ENCODE results near the gene REEP6.
"Not testable (repeated sequence)": the region's sequence is repeated elsewhere in the genome, so short reads cannot be mapped to it uniquely, and the experiment has no call there.

The REEP6 gene

GRCh38 chr19:1473085-1473851 lies 17.7 kb upstream of the REEP6 start:
- no peak for DNase-seq

DNA sequence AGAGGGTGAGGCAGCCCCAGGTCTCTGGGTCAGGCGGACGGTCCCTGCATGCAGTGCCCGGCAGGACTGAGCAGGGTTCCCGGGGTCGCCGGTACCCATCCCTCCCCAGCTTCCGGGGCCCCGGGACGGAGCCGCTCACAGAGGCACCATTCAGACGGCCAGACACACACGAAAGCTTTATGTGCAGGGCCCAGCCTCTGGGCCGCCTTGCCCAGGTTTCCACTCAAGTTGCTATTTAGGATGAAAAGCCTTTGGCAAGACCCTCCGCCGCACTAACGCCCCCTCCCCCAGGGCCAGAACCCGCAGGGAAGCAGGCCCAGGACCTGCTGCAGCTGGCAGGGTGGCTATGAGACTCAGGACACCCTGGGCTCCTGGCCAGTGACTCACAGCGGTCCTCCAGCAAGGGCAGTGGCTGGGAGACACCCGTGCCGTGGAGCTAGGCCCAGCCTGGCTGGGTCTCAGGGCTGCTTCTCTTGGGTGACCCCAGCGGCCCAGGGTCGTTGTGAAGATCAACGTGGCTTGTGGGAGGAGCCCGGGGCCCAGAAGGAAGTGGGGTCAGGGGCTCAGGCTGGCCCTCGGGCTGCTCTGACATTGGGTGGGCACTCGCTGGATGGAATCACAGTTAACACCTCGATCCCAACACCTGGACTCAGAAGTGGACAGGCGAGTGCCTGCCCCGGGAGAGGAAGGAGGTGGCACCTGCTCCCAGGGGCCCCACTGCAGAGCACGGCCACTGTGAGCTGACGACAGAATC lies 16.8 kb upstream of the REEP6 start:
- no peak for DNase-seq

- DNase-seq, result no peak
These were observed 16.1 kb upstream of the REEP6 start for GRCh38 chr19:1474765-1475351.

- no peak for DNase-seq
These were observed 15.1 kb upstream of the REEP6 start for GRCh38 chr19:1475751-1476437.

DNA sequence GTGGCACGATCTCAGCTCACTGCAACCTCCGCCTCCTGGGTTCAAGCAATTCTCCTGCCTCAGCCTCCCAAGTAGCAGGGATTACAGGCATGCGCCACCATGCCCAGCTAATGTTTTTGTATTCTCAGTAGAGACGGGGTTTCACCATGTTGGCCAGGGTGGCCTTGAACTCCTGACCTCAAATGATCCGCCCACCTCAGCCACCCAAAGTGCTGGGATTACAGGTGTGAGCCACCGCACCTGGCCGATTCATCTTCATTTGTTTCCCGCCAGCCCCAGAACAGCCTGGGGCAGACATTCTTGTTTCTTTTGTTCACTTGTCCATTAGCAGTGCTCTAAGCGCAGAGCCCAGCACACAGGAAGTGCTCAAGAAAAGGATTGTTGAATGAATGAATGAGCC lies 13.9 kb upstream of the REEP6 start:
- not testable (repeated sequence) for DNase-seq

DNA sequence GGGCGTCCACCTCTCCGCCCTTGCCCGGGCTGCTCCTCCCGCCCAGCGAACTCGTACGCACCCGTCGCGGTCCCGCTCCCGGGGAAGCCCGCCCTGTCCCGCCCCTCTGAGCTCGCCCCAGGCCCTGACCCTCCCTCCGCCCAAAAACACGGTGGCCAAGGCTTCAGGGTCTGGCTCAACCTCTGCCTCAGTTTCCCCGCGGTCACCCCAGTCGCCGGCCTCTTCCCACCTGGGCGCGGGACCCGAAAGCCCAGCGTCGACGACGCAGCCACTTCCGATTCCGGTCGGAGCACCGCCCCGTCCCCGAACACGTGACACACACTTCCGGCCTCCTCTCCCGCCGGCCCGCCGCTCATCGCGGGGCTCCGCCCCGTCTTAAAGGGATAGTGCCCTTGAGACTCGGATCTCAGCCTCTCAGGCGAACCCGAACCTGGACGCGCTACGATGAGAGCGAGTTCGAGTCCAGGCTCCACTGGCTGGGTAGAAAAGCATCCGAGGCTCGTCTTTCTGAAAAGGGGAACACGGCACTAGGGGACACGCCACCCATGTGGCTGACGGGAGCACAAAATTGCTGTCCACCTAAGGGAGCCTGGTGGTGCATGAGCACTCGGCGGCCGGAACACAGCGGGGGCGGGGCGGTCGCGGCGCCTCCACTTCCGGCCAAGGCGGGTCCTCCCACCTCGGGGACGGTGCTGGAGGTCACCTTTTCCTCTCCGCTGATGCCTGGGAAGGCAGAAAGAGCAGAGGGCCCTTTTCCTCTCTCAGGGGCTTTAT lies 11.9 kb upstream of the REEP6 start, which contains the start of gene C19orf25:
TSS of gene C19orf25 (minus strand) at position 282 of the 774 bp plus-strand sequence. CDS start 312 bp downstream, outside the sequence.
- peak; percentile 97 for DNase-seq

DNA sequence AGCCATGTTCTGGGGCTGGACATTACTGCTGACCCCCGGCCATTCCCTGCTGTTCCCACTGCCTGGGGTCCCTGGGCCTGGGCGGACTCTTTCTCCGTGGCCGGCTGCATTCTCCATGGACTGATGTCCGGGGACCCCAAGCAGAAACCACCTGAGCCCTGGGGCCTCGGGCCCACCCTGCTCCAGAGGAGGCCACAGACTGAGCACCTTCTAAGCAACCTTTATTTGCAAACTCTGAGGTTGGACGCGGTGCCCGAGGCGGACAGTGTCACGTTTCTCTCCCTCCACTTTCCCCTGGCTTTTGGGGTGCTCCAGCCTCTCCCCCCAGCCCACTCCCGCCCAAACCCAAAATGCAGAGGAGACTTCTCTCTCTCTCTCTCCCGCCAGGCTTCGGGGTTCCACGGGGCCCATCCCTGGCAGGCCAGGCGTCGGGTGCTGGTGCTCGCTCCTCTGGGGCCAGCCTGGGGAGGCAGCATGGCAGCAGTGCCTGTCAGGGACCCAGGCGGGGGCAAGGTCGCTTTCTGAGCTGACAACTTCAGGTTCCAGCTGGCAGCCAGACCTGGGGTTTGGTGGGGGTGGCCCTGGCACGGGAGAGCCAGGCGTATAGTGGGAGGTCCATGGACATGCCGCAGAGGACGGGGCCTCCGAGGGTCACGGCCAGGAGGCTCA lies 9.6 kb upstream of the REEP6 start:
- no peak for DNase-seq

- DNase-seq, result no peak
These were observed 9.1 kb upstream of the REEP6 start for GRCh38 chr19:1481893-1482360.

GRCh38 chr19:1482361-1483130 lies 8.4 kb upstream of the REEP6 start:
- no peak for DNase-seq

DNA sequence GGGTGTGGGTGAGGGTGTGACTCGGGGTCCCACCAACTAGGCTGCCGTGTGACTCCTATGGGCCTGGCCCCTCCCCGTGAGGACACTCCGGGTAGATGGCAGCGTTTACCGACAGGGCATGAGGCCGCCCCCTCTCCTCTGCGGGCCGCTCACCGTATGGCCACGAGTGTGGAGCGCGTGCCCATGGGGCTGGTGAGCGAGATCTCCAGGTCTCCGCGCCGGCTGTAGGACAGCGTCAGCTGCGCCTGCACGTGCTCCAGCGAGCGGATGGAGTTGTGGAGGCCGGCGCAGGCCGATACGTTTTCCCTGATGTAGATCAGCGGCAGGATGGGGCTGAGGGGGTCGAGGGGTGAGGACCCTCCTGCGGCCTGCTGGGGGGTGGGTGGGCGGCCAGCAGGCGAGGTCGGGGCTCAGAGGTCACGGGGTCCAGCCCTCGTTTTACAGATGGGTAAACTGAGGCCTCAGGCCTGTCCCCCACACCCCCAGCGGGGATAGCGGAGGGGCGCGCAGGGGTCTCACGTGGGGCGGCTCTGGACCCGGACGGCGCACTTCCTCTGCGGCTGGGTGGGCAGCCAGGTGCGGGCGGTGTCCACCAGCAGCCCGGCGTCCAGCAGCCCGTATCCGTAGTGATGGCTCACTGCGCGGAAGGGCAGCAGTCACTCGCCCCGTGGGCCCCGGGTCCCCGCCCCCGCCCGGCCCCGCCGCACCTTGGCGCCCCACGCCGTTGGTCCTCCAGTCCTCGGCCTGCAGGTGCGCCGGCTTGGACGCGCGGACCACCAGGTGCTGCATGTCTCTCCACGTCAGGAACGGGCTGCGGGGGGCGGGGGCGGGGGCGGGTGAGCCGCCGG lies 7.6 kb upstream of the REEP6 start:
- no peak for DNase-seq

DNA sequence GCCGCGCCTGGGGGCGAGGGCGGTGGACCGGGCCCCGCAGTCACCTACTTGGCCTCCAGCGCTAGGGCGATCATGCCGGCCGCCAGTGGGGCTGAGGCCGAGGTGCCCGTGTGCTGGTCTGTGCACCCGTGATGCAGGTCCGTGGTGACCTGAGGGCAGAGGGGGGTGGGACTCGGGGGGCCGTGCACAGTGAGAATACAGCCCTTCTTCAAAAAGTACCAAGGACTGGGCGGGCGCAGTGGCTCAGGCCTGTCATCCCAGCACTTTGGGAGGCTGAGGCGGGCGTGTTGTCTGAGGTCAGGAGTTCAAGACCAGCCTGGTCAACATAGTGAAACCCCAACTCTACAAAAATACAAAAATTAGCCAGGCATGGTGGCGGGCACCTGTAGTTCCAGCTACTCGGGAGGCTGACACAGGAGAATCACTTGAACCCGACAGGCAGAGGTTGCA lies 7.0 kb upstream of the REEP6 start:
- no peak for DNase-seq

GRCh38 chr19:1486720-1487575 lies 4.0 kb upstream of the REEP6 start:
- no peak for DNase-seq

DNA sequence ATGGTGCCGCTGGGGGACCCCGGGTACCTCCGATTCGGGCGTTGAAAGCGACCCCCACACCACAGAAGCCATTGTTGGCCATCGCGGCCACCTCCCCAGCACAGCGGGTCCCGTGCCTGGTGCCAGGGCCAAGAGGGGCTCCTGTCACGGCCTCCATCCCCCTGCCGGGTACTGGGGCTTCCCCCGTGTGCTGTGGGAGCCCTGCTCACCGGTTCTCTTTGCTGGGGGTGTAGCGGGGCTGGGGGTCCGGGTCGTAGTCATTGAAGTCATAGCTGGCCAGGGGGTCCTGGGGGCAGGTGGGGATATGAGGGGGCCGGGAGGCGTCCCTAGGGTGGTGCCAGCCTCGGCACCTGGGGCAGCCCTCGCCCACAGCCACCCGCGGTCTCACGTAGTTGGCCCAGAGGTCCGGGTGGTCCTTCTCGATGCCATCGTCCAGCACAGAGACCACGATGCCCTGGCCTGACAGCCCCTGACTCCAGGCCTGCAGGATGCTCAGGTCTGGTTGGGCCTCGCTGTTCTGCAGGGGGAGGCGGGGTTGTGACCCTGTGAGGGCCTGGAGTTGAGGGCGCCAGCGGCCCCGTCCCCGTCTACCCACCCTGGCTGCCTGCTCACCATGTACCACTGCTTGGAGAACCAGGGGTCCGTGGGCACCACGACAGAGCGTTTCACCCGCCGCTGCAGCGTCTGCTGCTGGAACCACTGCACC lies 3.3 kb upstream of the REEP6 start:
- no peak for DNase-seq

DNA sequence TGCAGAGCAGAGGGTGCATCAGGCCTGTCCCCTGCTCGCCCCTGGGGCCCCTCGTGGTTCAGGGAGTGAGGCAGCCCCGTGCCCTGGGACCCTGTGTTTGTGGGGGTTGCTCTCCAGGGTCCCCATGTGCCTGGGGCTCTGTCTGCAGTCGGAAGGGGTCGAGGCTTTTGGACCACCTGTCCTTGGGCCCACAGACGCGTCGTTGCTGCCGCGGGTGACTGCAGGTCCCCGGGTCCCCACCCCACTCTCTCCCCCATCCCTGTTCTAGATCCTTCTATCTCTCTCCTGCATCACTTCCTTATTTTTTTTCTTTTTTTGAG lies 2.7 kb upstream of the REEP6 start:
- DNase-seq, result no peak

GRCh38 chr19:1489463-1490310 lies 1.3 kb upstream of the REEP6 start:
- DNase-seq, result no peak

- peak; percentile 99 for DNase-seq
These were observed 469 bp upstream of the REEP6 start, which contains the start of gene PCSK4 for GRCh38 chr19:1490311-1491113. Gene PCSK4 (minus strand): TSS chr19:1490350. CDS start chr19:1490346, 4 bp downstream.

DNA sequence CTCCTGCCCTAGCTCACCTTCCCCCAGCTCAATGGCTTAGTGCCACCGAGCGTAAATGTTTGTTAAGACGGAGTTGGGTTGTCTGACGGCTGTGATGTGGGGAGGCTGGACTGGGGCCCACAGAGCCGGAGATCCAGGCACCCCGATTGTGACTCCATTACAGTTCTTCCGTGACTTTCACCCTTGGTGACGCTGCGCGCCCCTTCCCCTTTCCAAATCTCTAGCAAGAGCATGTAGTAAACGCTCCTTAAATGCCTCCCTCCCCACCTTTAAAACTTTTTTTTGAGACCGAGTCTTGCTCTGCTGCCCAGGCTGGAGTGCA lies 829 bp downstream of the REEP6 start:
- DNase-seq, result no peak
